NCI-H2081 treated with DMSO at 0.1 percent for 48 hours (cell line): ENCODE measurements around the gene PRAMEF2.
"Not testable (repeated sequence)": the region's sequence is repeated elsewhere in the genome, so short reads cannot be mapped to it uniquely, and the experiment has no call there.

Experiments
- DNase-seq: peaks from one replicate; lab custom pipeline; 2025; lab: John Stamatoyannopoulos, UW

Gene PRAMEF2, protein sequence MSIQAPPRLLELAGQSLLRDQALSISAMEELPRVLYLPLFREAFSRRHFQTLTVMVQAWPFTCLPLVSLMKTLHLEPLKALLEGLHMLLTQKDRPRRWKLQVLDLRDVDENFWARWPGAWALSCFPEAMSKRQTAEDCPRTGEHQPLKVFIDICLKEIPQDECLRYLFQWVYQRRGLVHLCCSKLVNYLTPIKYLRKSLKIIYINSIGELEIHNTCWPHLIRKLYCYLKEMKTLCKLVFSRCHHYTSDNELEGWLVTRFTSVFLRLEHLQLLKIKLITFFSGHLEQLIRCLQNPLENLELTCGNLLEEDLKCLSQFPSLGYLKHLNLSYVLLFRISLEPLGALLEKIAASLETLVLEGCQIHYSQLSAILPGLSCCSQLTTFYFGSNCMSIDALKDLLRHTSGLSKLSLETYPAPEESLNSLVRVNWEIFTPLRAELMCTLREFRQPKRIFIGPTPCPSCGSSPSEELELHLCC

DNA sequence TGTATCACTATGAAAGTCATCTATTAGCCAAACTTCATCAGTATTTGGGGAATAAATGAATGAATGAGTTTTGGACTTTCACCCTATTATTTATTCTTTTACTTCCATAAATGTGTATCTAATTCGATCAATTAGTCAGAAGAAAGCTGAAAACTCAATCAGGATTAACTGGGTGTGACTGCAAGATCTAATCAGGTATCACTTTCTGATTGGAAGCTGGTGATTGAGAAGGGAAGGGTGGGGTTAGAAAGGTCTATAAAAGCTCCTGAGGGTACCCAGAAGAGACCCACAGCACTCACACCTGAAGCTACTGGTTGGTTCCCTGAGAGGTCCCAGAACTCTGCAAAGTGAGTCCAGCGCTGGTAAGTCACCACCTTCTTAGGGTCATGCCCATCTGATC lies at the start of gene PRAMEF2:
TSS of gene PRAMEF2 (plus strand) at position 301 of the 400 bp plus-strand sequence. CDS start 1,924 bp downstream, outside the sequence.
- DNase-seq = not testable (repeated sequence)

DNA sequence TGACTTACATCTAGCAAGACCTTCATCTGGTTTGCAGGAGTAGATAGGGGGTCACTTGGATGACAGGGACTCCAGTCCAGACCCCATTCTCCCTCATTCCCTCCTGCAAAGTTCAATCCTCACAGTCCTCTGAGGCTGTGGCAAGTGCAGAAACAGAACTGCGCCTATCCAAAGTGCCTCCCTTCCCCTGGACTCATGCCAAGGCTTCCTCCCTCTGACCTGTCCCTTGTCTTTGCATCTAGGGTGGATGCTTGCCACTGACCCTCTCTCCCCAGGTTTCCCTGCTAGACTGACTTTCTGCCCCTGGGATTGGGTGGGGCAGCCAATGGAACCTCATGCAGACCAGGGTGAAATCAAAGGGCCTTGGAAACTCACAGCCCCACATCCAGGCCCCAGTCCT lies 47.0 kb upstream of the PRAMEF2 start:
- no peak for DNase-seq

DNA sequence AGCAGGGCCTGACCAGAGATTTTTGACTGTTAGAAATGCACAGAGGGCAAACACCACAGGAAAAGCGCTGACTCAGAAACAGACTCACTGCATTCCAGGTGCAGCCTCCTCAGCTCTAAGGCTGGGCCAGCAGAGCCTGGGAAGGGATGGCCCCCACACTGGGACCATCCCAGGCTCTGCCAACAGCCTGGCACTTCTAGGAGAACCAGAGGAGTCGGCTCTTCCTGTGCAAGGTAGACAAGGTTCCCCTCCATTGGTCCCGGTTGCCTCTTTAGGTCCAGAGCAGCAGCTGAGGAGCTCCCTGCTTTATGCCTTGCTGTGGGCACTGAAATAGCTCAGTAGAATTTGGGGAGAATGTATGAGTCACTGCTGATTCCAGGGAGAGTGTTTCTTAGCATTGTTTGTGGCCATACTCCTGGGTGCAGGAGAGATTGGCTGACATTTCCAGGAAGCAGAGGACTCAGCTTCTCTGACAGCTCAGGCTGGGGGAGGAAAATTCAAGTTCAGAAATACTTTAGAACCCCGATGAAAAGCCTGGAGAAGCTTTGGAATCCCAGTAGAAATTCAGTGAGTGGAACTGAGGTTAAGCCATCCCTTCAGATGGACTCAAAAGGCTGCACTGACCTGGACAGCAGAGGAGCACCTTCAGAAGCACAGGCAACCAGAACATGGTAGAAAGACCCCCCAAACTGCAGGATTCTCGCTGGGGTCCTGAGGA lies 46.0 kb upstream of the PRAMEF2 start:
- no peak for DNase-seq

DNA sequence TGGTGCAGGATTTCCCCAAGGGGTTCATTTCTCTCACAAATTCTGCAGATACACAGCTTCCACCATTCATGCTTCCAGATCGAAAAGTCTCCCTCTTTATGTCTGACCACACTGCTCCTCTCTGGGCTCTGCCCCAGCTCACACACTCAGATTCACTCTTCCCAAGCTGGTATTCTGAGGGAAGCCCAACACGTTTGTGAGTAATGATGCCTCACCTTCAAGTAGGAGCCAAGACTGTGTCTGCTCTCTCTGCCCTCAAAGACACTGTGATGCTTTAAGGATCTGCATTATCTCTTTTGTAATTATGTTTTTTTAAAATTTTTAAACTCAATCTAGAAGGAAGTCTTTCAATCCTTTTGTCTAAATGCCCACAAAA lies 45.5 kb upstream of the PRAMEF2 start:
- DNase-seq = no peak

DNA sequence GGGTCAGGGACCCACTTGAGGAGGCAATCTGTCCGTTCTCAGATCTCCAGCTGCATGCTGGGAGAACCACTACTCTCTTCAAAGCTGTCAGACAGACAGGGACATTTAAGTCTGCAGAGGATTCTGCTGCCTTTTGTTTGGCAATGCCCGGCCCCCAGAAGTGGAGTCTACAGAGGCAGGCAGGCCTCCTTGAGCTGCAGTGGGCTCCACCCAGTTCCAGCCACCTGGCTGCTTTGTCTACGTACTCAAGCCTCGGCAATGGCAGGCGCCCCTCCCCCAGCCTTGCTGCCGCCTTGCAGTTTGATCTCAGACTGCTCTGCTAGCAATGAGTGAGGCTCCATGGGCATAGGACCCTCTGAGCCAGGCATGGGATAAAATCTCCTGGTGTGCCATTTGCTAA lies 37.8 kb upstream of the PRAMEF2 start:
- DNase-seq = not testable (repeated sequence)

DNA sequence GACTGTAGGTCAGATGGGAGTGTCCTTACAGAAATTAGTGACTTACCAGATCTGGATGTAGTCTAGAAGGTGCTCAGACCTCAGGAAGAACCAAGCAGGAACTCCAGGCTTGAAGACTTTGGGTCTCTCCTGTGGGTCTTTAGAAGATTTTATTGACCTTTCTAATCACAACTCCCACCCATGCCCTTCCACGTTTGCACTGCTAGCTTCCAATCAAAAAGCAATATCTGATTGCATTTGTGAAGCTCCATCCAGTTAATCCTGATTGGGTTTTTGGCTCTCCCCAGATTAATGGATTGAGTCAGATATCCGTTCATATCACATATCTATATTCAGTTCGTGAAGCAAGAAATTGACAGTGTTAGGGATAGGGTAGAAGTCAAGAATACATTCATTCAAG lies 25.6 kb upstream of the PRAMEF2 start, which contains the start of gene PRAMEF11:
TSS of gene PRAMEF11 (minus strand) at position 101 of the 400 bp plus-strand sequence. CDS start 2,621 bp downstream, outside the sequence.
- DNase-seq = not testable (repeated sequence)

DNA sequence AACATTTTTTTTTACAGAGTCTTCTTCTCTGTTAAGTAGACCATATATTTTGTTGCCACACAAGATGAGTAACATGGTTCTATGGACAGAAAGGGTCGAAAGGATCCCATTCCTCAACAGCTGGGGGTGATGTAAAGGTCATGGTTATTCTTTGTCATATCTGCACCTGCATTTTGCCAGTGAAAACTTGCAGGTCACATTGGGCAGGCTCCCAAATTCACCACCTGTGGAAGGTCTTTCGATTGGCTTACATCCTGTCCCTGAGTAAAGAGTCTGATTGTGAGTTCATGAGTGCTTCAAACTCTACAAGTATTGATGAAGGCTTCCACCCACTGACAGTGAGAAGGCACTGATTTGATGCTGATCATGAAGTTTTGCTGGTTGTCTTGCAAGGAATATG lies 23.6 kb upstream of the PRAMEF2 start:
- DNase-seq = not testable (repeated sequence)

DNA sequence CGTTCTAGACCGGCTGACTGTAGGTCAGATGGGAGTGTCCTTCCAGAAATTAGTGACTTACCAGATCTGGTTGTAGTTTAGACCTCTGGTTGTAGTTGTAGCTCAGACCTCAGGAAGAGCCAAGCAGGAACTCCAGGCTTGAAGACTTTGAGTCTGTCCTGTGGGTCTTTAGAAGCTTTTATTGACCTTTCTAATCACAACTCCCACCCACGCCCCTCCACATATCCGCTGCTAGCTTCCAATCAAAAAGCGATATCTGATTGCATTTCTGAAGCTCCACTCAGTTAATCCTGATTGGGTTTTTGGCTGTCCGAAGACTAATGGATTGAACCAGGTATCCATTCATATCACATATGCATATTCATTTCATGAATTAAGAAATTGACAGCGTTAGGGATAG lies 8.3 kb upstream of the PRAMEF2 start, which contains the start of gene HNRNPCL1:
TSS of gene HNRNPCL1 (minus strand) at position 101 of the 400 bp plus-strand sequence. CDS start 431 bp downstream, outside the sequence.
- not testable (repeated sequence) for DNase-seq

DNA sequence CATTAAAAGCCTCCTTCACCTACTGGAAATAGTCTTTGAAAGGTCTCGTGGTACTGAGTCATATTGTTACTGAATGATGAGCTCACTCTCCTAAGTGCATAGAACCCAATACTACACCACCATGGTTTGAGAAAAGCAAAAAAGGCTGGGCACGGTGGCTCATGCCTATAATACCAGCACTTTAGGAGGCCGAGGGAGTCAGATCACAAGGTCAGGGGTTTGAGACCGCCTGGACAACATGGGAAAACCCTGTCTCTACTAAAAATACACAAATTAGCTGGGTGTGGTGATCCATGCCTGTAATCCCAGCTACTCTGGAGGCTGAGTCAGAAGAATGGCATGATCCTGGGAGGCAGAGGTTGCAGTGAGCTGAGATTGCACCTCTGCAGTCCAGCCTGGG lies 5.1 kb upstream of the PRAMEF2 start:
- DNase-seq = no peak

DNA sequence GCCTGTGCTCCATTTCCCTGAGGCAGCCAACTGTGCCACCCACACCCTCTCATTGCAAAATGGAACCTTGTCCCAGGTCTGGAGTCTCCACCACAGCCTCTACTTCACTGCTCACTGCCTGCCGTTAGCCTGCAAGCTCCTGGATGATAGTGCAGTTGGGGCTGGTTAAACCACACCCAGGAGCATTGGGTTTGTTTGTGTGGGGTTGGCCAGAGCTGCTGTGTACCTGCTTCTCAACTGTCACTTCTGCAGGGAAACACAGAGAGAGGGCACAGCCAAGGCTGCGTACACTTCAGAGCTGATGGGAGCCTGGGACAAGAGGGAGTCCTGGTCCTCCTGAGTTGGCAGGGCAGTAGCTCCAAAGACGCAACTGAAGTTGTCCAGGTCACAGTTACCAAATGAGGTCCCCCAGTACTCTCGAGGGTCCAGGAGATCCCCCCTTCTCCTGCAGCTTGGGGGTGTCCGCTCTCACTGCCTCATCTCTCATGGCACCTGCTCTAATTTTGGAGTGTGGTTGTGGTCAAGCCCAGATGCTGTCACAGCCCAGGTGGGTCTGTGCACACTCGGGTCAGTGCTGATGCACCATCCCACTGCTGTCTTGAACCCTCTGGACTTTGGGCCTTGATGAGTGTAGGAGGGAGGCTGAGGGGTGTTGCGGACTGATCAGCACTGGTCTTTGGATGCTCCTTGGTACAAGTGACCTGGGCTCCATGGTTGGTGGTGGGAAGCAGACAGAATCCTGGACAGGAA lies 6.4 kb downstream of the PRAMEF2 start:
- not testable (repeated sequence) for DNase-seq

DNA sequence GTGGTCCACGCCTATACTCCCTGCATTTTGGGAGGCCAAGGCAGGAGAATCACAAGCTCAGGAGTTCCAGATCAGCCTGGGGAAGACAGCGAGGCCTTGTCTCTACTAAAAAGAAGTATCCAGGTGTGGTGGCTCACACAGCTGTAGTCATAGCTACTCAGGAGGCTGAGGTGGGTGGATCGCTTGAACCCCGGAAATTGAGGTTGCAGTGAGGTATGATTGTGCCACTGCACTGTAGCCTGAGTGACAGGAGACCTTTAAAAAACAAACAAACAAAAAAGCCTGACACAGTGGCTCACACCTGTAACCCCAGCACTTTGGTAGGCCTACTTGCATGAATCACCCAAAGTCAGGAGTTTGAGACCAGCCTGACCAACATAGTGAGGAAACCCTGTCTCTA lies 21.6 kb downstream of the PRAMEF2 start:
- DNase-seq = not testable (repeated sequence)

DNA sequence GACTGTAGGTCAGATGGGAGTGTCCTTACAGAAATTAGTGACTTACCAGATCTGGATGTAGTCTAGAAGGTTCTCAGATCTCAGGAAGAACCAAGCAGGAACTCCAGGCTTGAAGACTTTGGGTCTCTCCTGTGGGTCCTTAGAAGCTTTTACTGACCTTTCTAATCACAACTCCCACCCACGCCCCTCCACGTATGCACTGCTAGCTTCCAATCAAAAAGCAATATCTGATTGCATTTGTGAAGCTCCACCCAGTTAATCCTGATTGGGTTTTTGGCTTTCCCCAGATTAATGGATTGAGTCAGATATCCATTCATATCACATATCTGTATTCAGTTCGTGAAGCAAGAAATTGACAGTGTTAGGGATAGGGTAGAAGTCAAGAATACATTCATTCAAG lies 29.2 kb downstream of the PRAMEF2 start, which contains the start of gene PRAMEF4:
TSS of gene PRAMEF4 (minus strand) at position 101 of the 400 bp plus-strand sequence. CDS start 2,807 bp downstream, outside the sequence.
- DNase-seq = not testable (repeated sequence)

DNA sequence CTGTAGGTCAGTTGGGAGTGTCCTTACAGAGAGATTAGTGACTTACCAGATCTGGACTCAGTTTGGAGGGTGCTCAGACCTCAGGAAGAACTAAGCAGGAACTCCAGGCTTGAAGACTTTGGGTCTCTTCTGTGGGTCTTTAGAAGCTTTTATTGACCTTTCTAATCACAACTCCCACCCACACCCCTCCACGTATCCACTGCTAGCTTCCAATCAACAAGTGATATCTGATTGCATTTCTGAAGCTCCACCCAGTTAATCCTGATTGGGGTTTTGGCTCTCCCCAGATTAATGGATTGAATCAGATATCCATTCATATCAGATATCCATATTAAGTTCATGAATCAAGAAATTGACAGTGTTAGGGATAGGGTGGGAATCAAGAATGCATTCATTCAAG lies 41.3 kb downstream of the PRAMEF2 start, which contains the start of gene PRAMEF10:
TSS of gene PRAMEF10 (minus strand) at position 101 of the 400 bp plus-strand sequence. CDS start 2,423 bp downstream, outside the sequence.
- not testable (repeated sequence) for DNase-seq

DNA sequence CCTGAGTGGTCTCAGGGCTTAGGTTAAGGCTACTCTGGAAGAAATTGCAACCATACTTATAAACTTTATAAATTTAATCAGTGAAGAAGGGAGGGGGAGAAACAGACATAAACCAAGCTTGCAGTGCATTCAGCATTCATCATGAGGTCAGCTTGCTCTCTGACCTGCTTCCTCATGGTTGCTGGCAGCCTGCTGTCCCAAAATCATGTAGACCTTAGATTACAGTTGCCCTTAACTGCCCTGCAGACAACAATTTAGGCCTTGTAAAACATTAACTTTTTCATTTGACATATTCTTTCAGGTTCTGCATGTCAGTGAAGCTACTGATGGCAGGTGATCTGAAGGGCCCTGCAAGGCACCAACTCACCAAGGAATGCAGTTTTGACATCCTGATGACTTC lies 42.3 kb downstream of the PRAMEF2 start:
- DNase-seq = not testable (repeated sequence)

DNA sequence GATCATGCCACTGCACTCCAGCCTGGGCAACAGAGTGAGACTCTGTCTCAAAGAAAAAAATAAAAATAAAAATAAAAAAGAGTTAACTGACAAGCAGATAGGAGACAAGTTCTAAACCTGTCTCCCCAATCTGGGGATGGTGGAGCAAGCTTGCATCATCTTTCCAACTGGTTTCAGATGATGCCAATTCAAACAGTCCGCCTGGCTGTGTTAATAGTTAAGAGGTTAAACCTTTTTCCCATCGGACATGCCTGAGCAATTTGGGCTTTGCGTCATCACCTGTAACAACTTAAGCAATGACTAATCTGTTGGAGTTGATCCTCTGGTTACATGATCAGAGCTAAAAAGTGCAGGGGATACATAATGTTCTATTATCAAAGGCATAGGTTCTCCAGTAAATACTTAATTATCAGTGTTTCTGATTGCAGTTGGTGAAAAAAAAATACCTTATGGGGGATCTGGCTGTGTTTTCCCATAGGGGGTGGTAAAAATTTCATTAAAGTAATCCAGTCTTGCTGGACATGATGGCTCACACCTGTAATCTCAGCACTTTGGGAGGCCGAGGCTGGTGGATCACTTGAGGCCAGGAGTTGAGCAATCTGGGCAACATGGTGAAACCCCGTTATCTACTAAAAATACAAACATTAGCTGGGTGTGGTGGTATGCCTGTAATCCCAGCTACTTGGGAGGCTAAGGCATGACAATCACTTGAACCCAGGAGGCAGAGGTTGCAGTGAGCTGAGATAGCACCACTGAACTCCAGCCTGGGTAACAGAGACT lies 47.1 kb downstream of the PRAMEF2 start:
- DNase-seq = not testable (repeated sequence)
